ENCODE results near the gene UBXN4. TPM values are rescaled to one million over a fixed set of nuclear protein-coding genes. Genes with fewer than 3 reads are reported as not detected.
A peak's percentile ranks its signal among the peaks of the same experiment; 100 is the strongest.
"Not testable (repeated sequence)": the region's sequence is repeated elsewhere in the genome, so short reads cannot be mapped to it uniquely, and the experiment has no call there.

The UBXN4 gene, protein sequence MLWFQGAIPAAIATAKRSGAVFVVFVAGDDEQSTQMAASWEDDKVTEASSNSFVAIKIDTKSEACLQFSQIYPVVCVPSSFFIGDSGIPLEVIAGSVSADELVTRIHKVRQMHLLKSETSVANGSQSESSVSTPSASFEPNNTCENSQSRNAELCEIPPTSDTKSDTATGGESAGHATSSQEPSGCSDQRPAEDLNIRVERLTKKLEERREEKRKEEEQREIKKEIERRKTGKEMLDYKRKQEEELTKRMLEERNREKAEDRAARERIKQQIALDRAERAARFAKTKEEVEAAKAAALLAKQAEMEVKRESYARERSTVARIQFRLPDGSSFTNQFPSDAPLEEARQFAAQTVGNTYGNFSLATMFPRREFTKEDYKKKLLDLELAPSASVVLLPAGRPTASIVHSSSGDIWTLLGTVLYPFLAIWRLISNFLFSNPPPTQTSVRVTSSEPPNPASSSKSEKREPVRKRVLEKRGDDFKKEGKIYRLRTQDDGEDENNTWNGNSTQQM
- total RNA-seq, result 100 to 1,000 TPM in 1 of 4 donors, 10 to 100 TPM in 3; 60.2 to 102 (median 78.3) TPM

DNA sequence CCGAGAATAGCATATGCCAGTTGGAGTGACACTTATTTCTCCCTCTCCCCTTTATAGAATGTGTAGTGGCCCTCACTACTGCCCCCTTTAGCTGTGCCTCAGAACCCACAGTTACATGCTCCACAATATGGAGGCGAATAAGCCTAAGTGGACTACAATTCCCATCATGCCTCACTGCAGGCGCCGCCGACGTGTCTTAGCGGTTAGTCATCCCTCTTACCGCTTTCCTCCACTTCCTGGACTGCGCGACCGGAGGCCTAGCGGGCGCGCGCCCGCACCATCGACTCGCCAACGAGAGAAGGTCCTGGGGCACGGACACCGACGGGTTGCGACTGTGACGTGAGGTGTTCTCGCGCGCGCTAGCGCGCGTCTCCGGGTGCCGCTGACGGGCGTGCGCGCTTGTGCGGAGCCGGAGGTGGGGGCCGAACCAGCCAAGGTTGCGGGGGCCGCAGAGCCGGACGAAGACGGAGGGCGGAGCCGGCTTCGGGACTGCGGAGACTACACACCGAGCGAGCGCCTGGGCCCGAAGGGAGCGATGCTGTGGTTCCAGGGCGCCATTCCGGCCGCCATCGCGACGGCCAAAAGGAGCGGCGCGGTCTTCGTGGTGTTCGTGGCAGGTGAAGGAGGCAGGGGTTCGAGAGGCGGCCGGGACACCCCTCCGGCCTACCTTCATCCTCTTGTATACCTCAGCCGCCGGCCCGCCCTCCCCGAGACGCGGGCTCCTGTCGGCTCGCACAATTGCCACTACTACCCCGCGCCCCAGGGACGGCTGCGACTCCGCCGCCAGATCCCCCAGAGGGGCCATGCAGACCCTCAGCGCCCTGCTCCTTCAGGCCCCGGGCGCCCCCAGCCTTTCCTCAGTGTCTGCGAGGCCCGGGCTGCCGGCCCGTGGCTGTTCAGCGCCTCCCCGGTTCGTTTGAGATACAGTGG lies at the start of gene UBXN4:
UBXN4 (plus strand) TSS at position 461 of the 930 bp plus-strand sequence; CDS start at position 536, 75 bp downstream.
- Histone ChIP-seq H3K27me3 (no peaks in the 10 kb centered on the region), H3K4me1 (peaks cover 0 to 12% (median 6%) of the 10 kb centered on the region in 4 donors), H3K9me3 (no peaks in the 10 kb centered on the region), H3K4me3 (peak within 1 kb of the TSS; percentile 75 to 93 (median 82)), H3K36me3 (no peaks in the 10 kb centered on the region), H3K27ac (peak within 1 kb of the TSS; percentile 97 to 100 (median 98))
- TF ChIP-seq POLR2A (IDR thresholded peaks at IDR 0.05), result peak; percentile 90 to 91
- TF ChIP-seq, protein P1, sequence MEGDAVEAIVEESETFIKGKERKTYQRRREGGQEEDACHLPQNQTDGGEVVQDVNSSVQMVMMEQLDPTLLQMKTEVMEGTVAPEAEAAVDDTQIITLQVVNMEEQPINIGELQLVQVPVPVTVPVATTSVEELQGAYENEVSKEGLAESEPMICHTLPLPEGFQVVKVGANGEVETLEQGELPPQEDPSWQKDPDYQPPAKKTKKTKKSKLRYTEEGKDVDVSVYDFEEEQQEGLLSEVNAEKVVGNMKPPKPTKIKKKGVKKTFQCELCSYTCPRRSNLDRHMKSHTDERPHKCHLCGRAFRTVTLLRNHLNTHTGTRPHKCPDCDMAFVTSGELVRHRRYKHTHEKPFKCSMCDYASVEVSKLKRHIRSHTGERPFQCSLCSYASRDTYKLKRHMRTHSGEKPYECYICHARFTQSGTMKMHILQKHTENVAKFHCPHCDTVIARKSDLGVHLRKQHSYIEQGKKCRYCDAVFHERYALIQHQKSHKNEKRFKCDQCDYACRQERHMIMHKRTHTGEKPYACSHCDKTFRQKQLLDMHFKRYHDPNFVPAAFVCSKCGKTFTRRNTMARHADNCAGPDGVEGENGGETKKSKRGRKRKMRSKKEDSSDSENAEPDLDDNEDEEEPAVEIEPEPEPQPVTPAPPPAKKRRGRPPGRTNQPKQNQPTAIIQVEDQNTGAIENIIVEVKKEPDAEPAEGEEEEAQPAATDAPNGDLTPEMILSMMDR (IDR thresholded peaks at IDR 0.05), result peak in 3 of 6 experiments; percentile 42 to 55 (median 47)
- DNase-seq, result peak; percentile 94 to 99 (median 97)

DNA sequence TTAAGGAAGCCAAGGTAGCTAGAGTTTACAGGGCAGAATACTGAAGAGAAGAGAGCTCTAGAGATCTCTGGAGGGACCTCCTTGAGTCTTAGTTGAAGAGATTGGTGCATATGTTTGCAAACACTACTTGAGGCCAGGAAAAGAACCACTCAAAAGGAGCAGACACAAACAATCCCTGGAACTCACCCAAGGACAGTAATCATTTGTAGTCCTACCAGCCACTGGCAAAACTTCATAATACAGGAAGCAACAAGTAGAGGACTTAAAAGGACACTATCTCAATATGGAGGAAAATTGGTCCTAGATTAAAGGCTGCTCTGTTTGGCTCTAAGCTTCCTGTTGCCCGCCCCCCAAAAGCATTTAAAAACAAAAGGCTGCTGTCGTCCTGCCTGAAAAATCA lies 46.9 kb upstream of the UBXN4 start:
- Histone ChIP-seq H3K36me3 (no peaks in the 10 kb centered on the region), H3K27ac (no peak overlapping the region), H3K4me3 (no peak overlapping the region), H3K9me3 (no peaks in the 10 kb centered on the region), H3K27me3 (no peaks in the 10 kb centered on the region), H3K4me1 (no peaks in the 10 kb centered on the region)
- DNase-seq, result no peak
- TF ChIP-seq POLR2A (IDR thresholded peaks at IDR 0.05), result no peak
- TF ChIP-seq, protein P1 (IDR thresholded peaks at IDR 0.05), result no peak

DNA sequence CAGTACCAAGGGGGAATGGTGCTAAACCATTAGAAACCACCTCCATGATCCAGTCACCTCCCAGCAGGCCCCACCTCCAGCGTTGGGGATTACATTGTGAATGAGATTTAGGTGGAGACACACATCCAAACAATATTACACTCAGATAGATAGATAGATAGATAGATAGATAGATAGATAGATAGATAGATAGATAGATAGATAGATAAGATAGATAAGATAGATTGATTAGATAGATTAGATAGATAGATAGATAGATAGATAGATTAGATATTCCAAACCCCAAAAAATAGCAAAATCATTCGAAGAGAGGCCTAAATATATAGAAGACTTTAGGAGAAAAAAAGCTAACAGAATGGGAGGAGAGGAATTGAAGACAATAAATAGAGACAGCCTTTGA lies 42.8 kb upstream of the UBXN4 start:
- no peak for TF ChIP-seq POLR2A (IDR thresholded peaks at IDR 0.05)
- TF ChIP-seq, protein P1 (IDR thresholded peaks at IDR 0.05), result no peak

DNA sequence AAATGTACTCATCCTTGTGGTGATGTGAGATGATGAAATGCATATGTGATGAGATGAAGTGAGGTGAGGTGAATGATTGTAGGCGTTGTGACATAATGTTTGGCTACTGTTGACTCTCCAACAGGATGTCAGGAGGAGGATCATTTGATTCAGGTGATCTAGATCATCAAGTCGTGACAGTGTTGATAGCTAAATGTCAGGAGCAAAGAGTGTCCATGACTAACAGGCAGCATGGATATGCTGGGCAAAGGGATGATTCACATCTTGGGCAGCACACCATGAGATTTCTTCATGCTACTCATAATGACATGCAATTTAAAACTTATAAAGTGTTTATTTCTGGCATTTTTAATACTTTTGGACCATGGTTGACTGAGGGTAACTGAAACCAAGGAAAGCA lies 40.2 kb upstream of the UBXN4 start:
- Histone ChIP-seq H3K9me3 (no peaks in the 10 kb centered on the region), H3K27ac (no peak overlapping the region), H3K36me3 (no peaks in the 10 kb centered on the region), H3K4me3 (no peak overlapping the region), H3K27me3 (no peaks in the 10 kb centered on the region), H3K4me1 (no peaks in the 10 kb centered on the region)
- TF ChIP-seq, protein P1 (IDR thresholded peaks at IDR 0.05), result no peak
- no peak for TF ChIP-seq POLR2A (IDR thresholded peaks at IDR 0.05)
- no peak for DNase-seq

More for the DNA sequence above, 42.8 kb upstream of the UBXN4 start:
- no peaks in the 10 kb centered on the region for H3K4me1 ChIP-seq
- no peaks in the 10 kb centered on the region for H3K9me3 ChIP-seq
- H3K36me3 ChIP-seq, result no peaks in the 10 kb centered on the region
- H3K4me3 ChIP-seq, result no peak overlapping the region
- no peak for DNase-seq
- H3K27me3 ChIP-seq, result no peaks in the 10 kb centered on the region
- H3K27ac ChIP-seq, result no peak overlapping the region

DNA sequence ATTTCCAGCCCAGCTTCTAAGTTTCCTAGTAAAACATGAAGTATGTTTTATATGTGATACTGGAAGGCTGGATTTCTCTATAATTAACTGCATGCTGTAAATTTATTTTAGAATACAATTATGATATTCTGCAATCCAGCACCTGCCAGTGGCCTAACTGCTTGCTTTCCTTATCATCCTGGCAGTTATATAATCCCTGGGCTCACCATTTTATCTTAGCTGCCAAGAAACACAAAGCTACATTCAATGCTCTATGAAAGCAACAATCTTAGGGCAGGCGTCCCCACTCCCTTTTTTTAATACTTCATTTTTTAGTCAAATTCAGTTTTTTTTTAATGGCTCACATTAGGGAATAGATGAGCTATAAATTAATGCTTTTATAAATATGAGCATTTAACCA lies 38.4 kb upstream of the UBXN4 start:
- Histone ChIP-seq H3K4me3 (no peak overlapping the region), H3K27me3 (no peaks in the 10 kb centered on the region), H3K9me3 (no peaks in the 10 kb centered on the region), H3K4me1 (no peaks in the 10 kb centered on the region), H3K27ac (no peak overlapping the region), H3K36me3 (no peaks in the 10 kb centered on the region)
- no peak for DNase-seq
- TF ChIP-seq, protein P1 (IDR thresholded peaks at IDR 0.05), result no peak
- TF ChIP-seq POLR2A (IDR thresholded peaks at IDR 0.05), result no peak

DNA sequence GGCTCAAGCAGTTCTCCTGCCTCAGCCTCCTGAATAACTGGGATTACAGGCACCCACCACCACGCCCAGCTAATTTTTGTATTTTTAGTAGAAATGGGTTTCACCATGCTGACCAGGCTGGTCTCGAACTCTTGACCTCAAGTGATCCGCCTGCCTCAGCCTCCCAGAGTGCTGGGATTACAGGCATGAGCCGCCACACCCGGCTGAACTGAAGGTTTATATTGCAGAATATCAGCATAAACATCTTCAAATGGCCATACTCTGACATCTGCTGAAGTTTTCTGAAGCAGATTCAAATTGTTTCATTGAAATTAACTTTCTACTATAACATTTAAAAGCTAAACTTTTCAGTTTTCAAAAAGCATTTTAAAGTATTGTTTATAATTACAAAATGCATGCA lies 37.6 kb upstream of the UBXN4 start:
- not testable (repeated sequence) for H3K4me3 ChIP-seq, H3K4me1 ChIP-seq, H3K9me3 ChIP-seq, DNase-seq, H3K36me3 ChIP-seq, H3K27me3 ChIP-seq, H3K27ac ChIP-seq

Data from Peyer's patch (tissue), 4 donors.